Left renal cortex interstitium (tissue), 4 donors: ENCODE measurements around the gene NF2. TPM values are rescaled to one million over a fixed set of nuclear protein-coding genes. Genes with fewer than 3 reads are reported as not detected.

Experiments used
- DNase-seq, 4 donors: peaks; one replicate each; pipeline ENCODE4 v3.0.0-alpha.2; 2013; ENCODE audit warnings: low read depth in 4 of 4, low spot score in 2 of 4, missing footprints in 1 of 4
- polyA plus RNA-seq, 4 donors: library from polyadenylated mRNA; unstranded; fragments of 120-200 nt; gene quantifications; one replicate each; pipeline ENCODE4 v1.2.1, GENCODE V29; 2013; ENCODE audit not compliant: insufficient read length in 4 of 4

NF2 gene
- polyA plus RNA-seq, 4 donors: 25.7 to 30.0 (median 27.2) TPM

DNA sequence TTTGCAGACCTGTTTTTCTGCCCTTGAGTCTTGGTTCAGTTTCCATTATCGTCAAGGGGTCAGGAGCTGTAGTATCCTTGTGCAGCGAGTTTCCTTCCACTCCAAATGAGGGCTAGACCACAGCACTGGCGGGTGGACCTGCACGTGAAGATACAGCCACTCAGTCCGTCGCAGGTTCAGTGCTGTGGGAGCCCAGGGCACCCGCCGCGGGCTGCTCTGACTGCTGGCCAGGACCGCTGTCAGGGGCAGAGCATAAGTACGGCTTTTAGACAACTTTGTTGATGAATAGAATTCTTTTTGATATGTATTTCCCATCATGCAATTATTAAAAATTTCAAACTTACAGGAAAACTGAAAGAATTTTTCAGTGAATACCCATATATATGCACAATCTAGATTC lies 56.6 kb downstream of the NF2 start:
- no peak for DNase-seq

DNA sequence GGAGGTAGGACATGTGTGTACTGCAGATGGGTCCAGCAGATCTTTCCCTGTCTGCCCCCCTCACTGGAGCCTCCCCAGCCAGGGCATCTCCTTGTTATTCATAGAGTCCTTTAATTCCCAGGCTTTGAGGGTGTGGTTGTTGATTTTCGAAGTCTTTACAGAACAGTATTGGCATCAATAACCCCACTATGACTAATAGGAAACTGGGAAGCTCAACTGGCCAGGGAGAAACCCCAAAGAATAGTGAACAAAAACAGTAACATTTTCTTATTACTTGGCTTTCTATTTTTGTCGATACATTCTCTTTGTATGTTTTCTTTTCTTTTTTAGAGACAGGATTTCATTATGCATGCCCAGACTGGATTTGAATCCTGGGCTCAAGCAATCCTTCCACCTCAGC lies 57.9 kb downstream of the NF2 start:
- DNase-seq: no peak

DNA sequence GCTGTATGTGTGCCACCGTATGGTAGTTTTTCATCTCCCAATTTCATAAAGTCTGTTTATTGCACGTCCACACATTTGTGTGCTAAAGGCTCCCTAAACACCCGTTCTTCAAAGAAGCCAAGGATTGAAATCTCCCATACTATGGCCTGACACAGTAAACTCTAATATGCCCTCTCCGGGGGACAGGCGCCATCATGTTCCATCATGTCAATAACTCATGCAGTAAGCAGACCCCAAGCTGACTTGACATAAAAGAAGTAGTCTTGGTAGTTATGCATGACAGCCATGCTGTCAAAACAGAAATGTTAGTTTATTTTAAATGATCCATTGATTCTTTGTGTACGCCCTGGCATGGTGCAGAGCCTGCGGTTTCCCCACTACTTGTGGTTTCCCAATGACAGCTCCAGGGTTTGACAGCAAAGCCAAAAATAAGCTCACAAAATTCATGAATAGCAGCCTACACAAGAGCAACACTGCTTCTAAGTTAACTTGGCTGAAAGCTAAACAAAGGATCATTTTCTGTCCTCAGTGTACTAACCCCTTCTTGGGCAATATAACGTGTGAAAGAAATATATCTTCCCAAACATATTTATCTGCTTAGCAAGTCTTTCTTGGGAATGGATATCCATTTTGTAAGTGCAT lies 59.9 kb downstream of the NF2 start:
- DNase-seq: no peak

DNA sequence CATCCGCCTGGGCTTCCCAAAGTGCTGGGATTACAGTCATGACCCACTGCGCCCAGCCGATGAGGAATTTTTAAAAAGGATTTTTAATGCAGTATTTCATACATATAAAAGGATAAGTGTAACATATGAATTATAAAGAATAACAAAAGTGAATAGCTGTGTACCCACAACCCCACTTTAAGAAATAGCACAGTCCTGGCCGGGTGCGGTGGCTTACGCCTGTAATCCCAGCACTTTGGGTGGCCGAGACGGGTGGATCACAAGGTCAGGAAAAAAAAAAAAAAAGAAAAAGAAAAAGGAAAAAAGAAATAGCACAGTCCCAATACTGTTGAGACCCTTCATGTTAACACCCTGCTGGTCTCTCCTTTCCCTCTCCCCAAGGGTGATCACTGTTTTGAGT lies 62.1 kb downstream of the NF2 start:
- DNase-seq: no peak

DNA sequence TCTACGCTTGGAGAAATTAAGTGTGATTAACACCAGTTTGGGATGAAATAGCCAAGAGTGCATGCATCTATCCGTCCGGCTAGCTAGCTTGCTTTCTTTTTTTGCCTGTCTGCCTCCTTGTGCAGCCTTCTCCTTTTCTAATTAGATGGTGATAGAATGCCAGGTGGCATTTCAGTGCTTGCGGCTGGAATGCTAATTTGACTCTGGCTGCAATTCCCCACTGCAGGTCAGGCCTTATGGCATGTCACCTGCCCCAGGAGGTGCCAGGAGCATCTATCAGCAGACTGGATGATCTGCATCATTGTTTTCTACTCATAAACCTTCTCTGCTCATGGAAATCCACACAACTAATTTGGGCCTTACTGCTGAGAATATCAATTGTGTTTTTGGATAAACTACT lies 65.2 kb downstream of the NF2 start:
- no peak for DNase-seq

DNA sequence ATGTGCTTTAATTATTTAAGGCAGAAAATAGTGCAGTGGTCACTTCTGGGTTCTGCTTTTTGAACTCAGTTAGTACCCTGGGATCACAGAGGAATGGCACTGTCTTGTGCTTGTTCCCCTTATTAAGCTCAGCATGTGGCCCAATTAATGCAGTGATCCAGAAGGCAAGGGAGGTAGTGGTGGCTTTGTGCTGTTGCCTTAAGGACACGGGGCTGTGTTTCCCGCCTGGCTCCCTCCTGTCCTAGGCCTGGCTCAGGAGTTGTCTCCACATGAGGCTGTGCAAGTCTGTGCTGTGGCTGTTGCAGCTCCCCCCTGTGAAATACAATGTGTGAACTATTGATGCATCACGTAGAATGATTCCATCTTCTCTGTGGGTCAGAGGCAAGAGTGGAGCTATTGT lies 67.2 kb downstream of the NF2 start:
- DNase-seq: no peak

DNA sequence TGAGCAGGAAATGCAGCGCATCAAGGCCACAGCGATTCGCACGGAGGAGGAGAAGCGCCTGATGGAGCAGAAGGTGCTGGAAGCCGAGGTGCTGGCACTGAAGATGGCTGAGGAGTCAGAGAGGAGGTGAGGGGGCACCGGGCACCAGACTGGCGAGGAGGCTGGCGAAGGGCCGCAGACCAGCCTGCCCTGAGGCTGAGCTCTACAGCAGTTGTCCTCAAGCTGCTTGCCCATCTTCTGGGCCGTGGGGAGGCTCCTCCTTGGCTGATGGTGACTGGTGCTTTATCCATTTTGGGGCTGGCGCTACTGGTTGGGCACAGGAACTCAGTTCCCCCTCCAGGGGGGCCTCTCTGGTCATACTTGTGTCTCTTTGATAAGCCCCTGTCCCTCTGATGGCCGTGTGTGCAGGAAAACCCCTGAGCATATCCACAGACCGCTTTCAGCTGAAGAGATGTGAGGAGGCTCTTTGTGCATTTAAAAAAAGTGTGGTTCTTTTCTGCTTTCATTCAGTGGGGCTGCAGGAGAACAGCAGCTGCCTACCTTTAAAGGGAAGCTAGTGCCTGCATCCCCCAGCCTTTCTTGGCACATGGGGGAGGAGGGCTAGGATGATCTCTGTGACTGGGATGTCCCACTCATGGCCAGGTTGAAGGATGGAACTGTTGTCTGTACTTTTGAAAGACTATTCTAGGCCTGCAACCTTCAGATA lies 70.1 kb downstream of the NF2 start:
- no peak for DNase-seq

DNA sequence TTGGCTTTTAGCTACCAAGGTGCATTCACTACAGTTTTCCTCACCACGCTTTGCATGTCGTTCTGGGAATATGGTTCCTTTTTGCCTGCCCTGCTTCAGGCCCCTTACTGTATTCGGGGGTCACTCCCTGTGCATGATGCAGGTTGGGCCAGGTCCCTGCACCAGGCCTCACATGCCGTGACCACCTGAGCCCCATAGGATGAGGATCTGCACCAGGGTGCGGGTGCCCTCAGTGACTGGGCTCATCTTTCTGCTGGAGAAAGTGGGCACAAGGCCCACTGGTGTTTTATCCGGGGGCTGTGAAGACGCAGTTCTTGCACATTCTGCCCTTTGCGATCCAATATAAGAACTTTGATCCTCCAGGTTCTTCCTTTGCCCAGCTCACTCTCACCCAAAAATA lies 70.7 kb downstream of the NF2 start:
- no peak for DNase-seq

DNA sequence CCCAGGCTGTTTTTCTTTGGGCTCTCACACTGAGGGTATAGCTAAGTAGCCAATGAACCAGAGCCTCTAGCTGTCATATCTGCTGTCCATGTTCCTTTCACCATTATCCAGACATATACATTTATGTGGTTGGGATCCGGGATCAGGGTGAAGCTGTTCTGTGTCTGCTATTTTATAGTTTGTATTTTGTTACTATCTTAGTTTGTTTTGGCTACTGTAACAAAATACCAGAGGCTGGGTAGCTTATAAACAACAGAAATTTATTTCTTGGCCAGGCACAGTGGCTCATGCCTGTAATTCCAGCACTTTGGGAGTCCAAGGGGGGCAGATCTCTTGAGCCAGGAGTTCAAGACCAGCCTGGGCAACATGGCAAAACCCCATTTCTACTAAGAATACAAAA lies 75.9 kb downstream of the NF2 start:
- DNase-seq: no peak

DNA sequence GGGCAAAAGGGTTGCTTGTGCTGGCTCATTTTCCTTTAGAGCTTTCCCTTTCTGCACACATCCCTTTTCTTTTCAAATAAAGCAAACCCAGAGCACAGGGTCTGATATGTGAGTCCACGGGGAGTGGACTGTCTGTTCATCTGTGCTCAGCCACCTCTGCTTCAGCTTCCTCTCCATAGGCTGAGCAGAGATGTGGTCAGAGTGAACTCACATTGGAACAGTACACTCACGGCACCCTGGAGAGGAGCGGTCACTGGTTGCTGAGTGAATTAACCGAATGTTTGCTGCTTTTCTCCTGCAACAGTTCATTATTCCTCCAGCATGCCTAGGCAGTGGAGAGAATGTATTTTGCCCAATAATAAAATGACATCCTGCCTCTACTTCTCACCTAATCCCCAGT lies 80.1 kb downstream of the NF2 start:
- no peak for DNase-seq

DNA sequence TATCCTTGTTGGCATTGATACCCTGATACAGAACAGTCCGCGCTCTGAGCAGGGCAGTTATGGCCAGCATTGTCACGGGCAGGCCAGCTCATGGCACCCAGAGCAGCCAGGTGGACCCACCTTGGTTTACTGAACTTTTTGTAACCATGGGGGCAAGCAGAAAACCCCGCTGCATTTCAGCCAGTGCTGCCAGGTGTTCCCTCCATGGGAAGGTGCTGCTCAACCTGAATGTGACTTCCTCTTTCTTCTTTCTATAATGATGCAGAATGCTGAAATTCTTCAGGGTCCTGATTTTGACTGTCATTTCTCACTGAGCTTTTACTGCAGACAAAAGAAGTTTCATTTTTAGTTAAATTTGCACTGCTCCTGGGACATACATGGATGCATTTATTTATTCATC lies 80.8 kb downstream of the NF2 start:
- DNase-seq: no peak

DNA sequence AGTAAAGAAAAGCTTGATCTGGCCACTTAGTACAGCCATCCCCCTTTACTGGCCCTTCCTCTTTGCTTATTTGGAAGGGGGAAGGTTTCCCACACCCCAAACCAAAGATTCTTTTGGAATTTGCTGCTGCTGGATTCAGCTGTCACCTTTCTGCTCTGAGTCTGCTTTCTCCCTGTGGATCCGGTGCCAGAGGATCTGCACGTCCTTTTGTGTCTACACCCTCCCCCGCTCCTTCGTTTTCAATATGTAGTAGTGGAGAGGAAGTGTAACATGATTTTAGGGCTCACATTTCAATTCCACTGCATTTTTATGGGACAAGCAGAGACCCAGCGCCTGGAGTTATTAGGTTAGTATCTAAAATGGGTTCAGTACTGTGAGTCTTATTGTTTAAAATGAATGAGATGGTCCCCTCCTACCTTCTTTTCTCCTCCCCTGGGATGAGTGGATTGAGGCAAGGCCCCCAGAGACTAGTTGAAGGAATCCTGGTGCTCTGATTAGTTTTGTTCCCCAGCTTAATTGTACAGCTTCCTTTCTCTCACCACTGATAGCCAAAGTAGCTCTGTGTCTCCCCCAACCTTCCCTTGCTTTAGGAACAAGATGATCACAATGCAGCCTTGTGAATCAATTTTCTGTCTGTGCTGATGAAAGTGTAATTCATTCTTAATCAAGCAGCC lies 85.9 kb downstream of the NF2 start:
- DNase-seq: no peak

DNA sequence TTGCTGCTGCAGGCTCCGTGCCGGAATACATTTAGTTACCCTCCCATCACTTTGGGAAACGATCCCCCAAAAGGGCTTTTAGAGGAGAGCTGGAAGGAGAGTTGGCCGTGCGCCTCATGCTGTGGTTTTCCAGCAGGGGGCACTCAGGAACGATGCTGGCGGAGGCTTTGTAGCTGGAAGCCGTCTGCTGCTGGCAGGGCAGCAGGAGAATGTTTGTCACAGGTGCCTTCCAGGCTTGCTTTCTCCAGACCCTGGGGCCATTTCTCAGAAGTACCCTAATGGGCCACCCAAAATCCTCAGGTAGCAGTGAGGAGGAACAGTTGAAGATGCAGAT lies 86.4 kb downstream of the NF2 start:
- peak in 1 of 4 donors; percentile 45 for DNase-seq

DNA sequence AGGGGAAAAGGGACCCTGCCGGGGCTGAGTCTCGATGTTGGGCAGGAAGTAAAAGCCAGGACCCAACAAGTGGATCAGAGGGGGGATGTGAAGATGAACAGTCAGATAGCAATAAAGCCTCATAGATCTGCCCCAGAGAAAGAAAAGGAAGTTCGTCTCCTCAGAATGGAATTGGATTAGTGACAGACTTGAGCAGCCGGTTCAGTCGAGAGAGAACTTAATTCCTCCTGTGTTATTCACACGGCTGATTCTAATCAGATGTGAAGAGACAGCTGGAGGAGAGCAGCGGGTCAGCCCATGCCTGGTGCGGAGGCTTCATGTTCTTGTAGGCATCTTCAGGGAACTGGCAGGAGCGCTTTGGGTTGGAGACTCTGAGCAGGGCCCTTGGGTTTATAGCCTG lies 87.0 kb downstream of the NF2 start:
- DNase-seq: no peak

DNA sequence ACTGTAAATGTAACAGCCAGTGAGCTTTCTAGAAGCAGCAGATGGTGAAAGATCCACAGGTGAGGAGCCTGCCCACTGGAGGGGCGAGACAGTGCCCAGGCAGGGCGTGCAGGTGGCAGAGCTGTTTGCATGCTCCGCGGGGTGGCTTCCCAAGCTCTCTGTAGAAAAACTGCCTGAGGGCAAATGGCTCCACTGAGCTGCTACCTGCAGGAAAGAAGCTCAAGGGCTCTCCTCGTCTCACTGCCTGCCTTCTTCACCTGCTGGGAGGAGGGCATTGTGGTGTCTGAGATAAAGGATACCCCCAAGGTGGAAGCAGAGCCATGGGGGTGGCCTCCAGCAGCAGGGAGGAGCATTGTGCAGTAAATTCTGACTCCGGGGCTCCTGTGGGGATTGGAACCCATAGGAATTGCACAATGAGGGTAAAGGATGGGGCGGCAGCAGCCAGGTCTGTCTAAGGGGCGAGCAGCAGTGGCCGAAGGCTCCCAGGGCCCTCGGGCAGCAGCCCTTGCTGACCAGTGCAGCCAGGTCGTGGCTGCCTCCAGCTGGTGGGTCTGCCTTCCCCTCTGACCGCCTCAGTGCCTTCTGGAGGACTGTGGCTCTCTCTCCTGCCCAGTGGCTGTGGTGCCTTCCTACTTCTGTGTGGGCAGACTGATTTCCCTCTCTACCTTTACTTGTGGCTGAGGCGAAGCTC lies 88.3 kb downstream of the NF2 start:
- DNase-seq: no peak

DNA sequence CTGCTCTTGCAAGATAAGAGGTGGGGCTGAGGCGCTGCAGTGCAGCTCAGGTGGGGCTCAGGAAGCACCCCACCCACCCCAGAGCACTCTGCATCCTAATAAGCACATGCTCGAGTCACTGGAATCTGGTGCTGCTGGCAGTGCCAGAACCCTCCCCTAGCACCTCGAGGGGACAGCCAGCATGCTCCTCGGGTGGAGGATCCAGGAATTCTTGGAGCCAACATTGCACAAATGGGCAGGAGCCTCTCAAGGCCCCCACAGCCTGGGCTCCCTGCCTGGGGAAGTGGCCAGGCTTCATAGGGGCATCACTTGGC lies 88.9 kb downstream of the NF2 start:
- DNase-seq: no peak

DNA sequence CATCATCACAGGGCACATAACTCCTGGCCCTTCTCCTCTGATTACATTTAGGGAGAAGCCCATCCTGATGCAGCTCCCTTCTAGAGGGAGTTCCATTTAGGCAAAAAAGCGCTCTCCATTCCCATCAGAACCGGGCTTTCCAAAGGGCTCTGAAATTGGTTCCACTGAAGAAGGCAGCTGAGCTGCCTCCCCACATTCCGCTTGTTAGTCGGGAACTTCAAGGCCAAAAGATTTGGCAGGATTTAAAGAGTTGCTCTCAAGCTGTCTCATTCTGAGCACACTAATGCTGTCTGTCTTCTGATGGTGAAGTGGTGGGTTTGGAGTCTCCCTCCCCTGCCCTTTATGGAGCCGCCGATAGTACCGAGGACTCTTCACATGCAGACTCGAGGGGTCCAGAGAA lies 89.7 kb downstream of the NF2 start:
- no peak for DNase-seq

DNA sequence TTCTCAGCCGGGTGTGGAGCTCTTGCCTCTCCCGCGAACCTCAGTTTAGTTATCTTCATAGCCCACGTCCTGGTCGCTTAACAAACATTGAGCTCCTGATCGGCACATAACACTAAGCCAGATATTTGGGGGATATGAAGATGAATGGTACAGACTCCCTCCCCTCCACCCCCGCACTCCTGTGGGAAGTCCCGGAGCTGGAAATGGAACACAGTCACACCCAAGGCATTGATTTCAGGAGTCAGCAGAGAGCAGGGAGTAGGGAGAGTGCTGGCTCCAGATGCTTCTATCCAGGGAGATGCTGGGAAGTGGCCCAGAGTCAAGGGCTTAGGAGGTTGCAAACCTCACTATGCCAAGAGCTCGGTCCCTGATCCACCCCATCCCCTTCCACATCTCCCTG lies 90.2 kb downstream of the NF2 start:
- no peak for DNase-seq

DNA sequence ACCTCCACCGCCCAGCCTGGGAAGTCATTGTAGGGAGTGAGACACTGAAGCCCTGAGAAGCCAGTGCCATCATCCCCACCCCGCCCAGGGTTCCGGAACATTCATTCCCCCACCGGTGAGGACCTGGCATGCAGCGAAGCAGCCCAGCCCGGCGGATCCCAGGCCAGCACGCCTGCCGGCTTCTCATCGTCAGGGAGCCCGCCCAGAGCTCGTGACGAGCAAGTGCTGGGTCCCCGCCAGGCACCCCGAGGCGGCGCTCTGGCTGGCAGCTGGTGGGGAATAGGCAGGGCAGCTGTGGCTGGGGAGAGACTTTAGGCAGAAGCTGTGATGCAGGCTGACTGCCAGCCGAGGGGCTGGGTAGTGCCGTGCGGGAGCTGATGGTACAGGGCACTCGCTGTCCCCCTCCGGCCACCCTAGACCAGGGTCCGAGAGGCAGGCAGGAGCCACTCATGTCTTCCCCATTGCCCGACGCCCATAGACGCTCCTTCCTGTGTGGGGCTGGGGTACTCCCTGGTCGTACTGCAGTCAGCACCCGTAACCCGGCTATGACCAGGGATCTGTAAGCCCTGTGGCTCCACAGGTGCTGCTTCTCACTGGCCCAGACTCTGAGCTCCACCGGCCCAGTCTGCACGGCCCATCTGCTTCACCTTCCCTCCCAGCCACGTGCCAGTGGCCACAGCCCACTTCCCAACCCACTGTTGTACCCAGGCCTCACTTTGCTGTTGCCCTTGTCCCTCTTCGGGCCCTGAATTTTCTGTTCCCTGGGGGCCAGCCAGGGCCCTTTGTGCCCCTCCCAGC lies 91.9 kb downstream of the NF2 start:
- DNase-seq: no peak

DNA sequence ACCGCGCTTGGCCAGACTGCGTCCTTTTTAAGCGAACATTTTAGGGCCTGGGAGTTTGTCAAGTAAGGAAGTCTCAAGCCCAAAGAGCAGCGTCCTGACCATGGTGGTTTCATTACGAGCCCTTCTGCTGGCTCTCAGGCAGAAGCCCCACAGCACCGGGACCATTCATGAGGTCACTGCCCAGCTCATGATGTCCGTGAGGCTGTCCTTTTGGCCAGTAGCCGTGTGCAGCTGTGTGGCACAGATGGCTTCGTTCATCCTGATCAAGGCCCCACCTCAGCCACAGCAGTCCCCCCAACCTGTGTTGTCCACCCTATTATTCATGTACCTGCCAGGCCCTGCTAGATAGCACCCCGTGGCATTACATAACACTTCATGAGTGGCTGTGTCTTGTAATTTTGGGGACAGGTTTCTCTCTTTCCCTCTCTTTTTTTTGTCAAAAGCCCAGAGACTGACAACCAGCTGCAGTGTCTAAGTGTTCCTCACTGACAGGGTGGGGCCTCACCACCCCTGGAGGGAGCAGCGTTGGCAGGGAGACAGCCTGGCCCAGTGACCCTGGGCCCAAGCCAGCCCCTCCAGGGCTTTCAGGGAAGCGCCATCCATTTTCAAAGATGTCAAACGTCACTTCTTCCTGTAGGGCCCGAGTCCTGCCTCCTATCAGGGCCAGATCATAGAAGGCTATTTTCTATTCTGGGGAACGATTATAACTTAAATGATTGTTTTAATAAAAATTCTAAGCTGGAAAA lies 94.6 kb downstream of the NF2 start:
- DNase-seq: no peak
